ENCODE measurements around the gene GBGT1. TPM values are rescaled to one million over a fixed set of nuclear protein-coding genes. Genes with fewer than 3 reads are reported as not detected.

Gene GBGT1
- total RNA-seq, 6 donors from 2014 or later = 9.1 to 71.2 (median 36.0) TPM

- peaks cover 70 to 88% (median 82%) of the 10 kb centered on the region in 4 donors for H3K4me1 ChIP-seq
Measured at GRCh38 chr9:133122605-133122934, 41.1 kb downstream of the GBGT1 start.

GRCh38 chr9:133121915-133122550 lies 41.7 kb downstream of the GBGT1 start:
- Histone ChIP-seq H3K4me3 (peak overlapping the region in 1 of 4 donors; percentile 83), H3K27me3 (no peaks in the 10 kb centered on the region), H3K27ac (peak overlapping the region; percentile 92 to 96 (median 94)), H3K9me3 (no peaks in the 10 kb centered on the region), H3K36me3 (no peaks in the 10 kb centered on the region), H3K4me1 (peaks cover 72 to 88% (median 82%) of the 10 kb centered on the region in 4 donors)
- DNase-seq (peak in 1 of 2 donors; percentile 62), ATAC-seq (ENCODE audit: low FRiP score in 2 of 2) (peak; percentile 15 to 24)
- 76 to 82% methylated on average over 6 to 8 of the region's 8 CpGs for WGBS, 2 donors
- TF ChIP-seq CTCF (IDR thresholded peaks at IDR 0.05) (no peak), EP300 (IDR thresholded peaks at IDR 0.05) (no peak), POLR2AphosphoS5 (IDR thresholded peaks at IDR 0.05) (no peak), POLR2A (IDR thresholded peaks at IDR 0.05) (no peak)

More at GRCh38 chr9:133122605-133122934, 41.1 kb downstream of the GBGT1 start:
- H3K27me3 ChIP-seq = no peaks in the 10 kb centered on the region
- 66 to 75% methylated on average over 4 of the region's 4 CpGs for WGBS, 2 donors
- ATAC-seq (ENCODE audit: low FRiP score in 2 of 2) (no peak), DNase-seq (no peak)
- no peaks in the 10 kb centered on the region for H3K9me3 ChIP-seq
- TF ChIP-seq POLR2AphosphoS5 (IDR thresholded peaks at IDR 0.05) (no peak), EP300 (IDR thresholded peaks at IDR 0.05) (no peak), POLR2A (IDR thresholded peaks at IDR 0.05) (no peak), CTCF (IDR thresholded peaks at IDR 0.05) (no peak)
- H3K27ac ChIP-seq = peak overlapping the region; percentile 92 to 96 (median 94)
- no peak overlapping the region for H3K4me3 ChIP-seq
- no peaks in the 10 kb centered on the region for H3K36me3 ChIP-seq

- ATAC-seq (ENCODE audit: low FRiP score in 2 of 2) (peak; percentile 93 to 94), DNase-seq (peak; percentile 94 to 98)
- peak within 1 kb of the TSS; percentile 83 to 89 (median 86) for H3K4me3 ChIP-seq
- TF ChIP-seq POLR2A (IDR thresholded peaks at IDR 0.05) = peak in 2 of 4 donors; percentile 29 to 39
- no peak for TF ChIP-seq CTCF (IDR thresholded peaks at IDR 0.05)
- TF ChIP-seq POLR2AphosphoS5 (IDR thresholded peaks at IDR 0.05) = peak; percentile 43 to 76
- TF ChIP-seq EP300 (IDR thresholded peaks at IDR 0.05) = peak in 2 of 4 donors; percentile 2 to 36
- H3K27me3 ChIP-seq = no peaks in the 10 kb centered on the region
- peak within 1 kb of the TSS; percentile 92 to 96 (median 94) for H3K27ac ChIP-seq
- H3K36me3 ChIP-seq = no peaks in the 10 kb centered on the region
- peaks cover 76 to 88% (median 82%) of the 10 kb centered on the region in 4 donors for H3K4me1 ChIP-seq
- 22 to 42% methylated on average over 3 to 18 of the region's 53 CpGs for WGBS, 2 donors
- H3K9me3 ChIP-seq = no peaks in the 10 kb centered on the region
Measured at GRCh38 chr9:133121198-133121914, 42.4 kb downstream of the GBGT1 start, which contains the start of gene RALGDS. TSS of gene RALGDS (minus strand) at chr9:133121240. CDS start at chr9:133121154, 86 bp downstream.

- Histone ChIP-seq H3K27me3 (no peaks in the 10 kb centered on the region), H3K4me1 (peaks cover 76 to 88% (median 82%) of the 10 kb centered on the region in 4 donors), H3K27ac (peak overlapping the region; percentile 92 to 96 (median 94)), H3K36me3 (no peaks in the 10 kb centered on the region), H3K9me3 (no peaks in the 10 kb centered on the region), H3K4me3 (peak overlapping the region; percentile 83 to 89 (median 86))
- no peak for ATAC-seq (ENCODE audit: low FRiP score in 2 of 2)
- no peak for TF ChIP-seq POLR2AphosphoS5 (IDR thresholded peaks at IDR 0.05)
- peak in 1 of 6 experiments; percentile 6 for TF ChIP-seq CTCF (IDR thresholded peaks at IDR 0.05)
- TF ChIP-seq POLR2A (IDR thresholded peaks at IDR 0.05) = peak in 2 of 4 donors; percentile 37 to 49
- TF ChIP-seq EP300 (IDR thresholded peaks at IDR 0.05) = no peak
- no peak for DNase-seq
- 0 to 6% methylated on average over 6 to 8 of the region's 66 CpGs for WGBS, 2 donors
Measured at GRCh38 chr9:133120501-133121197, 43.1 kb downstream of the GBGT1 start.
